Gastroesophageal sphincter (tissue), 3 donors: ENCODE data around the gene SKIC8.

Experiments used
- CTCF ChIP-seq, 4 experiments: fragments of 200-600 bp in 2 of 4; fragments of 450-650 bp in 2 of 4; sonication (generic) in 1 of 4; IDR thresholded peaks; one replicate each; pipeline ENCODE4 v1.5.1; 2017 to 2019; ENCODE audit warnings: antibody characterized with exemption in 4 of 4, mild to moderate bottlenecking in 2 of 4, moderate library complexity in 2 of 4
- POLR2A ChIP-seq, 2 donors: fragments of 450-650 bp; IDR thresholded peaks; one replicate each; pipeline ENCODE4 v1.6.1; 2017; ENCODE audit warnings: antibody characterized with exemption in 2 of 2, mild to moderate bottlenecking in 2 of 2, moderate library complexity in 1 of 2
- POLR2AphosphoS5 ChIP-seq: sonication (generic); formaldehyde crosslinking; IDR thresholded peaks from one replicate; pipeline ENCODE4 v1.6.1; 2017; ENCODE audit warnings: antibody characterized with exemption

DNA sequence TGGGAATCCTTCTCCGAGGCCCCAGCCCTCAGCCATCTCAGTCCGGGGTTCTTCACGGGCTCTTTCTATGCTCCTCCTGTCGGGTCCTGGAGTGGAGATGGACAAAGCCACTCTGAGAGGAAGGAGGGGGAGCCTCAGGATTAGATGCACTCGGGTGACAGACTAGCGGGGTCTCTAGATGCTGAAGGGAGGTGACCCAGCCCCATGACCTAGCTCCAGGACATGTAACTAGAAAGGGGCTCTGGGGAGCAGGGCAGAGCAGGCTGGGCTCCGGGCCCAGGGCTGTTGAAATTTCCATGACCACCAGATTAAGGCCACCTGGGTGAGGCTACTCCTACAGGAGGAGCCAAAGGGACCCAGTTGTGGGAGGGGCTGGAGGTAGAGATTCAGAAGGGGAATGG lies 14.8 kb upstream of the SKIC8 start:
- TF ChIP-seq CTCF (IDR thresholded peaks at IDR 0.05): no peak
- no peak for TF ChIP-seq POLR2AphosphoS5
- no peak for TF ChIP-seq POLR2A (IDR thresholded peaks at IDR 0.05)
